CD4-positive, alpha-beta T cell treated with Interleukin-4 for 1 hour (primary cell): ENCODE data around the gene BAHCC1.

Experiments used
- DNase-seq, 2 donors: peaks; one replicate each; pipeline ENCODE4 v3.0.0-alpha.2; 2020 to 2022

Gene BAHCC1

DNA sequence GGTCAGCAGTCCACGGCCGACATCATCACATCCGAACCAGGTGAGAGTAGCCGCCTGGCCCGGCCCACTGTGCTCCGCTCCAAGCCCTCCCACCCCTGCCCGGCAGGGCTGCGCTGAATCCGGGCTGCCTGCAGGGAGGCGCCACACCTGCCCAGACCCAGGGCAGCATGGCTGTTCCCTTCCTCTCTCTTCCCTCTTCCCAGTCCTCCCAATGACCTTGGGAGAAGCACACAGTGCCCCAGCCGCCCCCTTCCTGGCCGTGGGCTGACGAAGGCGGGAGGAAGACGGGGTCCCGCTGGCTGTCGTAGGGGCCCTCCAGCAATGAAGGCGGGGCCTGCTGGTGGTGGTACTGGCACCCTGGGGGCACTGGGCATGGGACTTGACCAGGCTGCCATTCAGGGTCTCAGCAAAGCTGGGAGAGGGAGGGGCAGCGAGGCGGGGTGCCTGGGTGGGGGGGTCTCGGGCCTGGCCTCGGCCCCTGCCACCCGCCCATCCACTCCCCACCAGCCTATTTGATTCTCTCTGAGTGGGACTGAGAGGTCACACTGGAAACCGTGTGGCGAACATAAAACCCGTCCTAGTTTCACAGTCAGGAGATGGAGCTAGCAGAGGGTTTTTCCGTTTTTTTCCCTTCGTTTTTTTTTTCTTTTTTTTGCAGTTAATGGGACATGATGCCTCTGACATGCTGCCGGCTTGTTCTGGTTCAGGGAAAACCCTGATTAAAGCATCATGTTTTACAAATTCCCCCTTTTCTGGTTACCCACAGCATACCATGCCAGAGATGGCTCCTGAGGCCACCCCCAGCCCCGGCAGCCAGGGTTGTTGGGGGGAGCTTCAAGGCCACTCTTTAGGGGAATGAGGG is 50.6 kb downstream of the BAHCC1 start:
- no peak for DNase-seq

DNA sequence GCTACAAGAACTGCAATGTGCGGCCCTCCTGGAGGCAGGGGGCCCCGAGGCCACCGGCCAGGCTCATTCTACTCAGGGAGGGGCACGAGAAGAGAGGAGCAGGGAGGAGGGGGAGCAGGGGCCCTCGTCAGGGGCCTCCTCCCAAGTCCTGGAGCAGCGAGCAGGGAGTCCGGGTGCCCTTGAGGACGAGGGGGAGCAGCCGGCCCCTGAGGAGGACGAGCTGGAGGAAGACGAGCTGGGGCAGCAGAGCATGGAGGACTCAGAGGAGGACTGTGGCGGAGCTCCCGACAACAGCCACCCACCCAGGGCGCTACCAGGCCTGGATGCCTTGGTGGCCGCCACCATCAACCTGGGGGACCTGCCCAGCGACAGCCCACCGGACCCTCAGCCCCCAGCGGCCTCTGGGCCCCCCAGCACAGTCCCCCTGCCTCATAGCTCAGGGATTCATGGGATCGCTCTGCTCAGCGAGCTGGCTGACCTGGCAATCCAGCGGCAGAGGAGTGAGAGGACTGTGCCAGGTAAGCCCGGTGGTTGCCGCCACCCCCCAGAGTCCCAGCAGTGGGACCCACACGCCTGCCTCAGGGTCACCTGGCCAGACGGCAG is 52.2 kb downstream of the BAHCC1 start:
- DNase-seq: no peak

DNA sequence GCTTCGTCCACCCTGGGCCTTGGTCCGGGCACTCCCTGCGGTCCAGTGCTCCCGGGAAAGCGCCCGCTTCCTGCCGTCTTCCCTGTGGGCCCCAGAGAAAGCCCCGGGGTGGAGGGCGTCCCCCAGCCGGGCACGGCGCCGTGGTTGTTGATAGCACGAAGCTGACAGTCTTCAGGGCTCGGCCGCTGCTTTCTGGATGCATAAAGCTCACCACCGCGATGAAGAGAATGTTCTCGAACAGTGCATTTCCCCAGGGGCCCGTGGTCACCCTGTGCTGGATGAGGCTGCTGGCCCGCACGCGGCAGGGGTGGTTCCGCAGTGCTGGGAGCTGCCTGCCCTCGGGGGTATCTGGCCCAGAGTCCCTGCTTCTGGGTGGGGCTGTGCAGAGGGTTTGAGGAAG is 53.2 kb downstream of the BAHCC1 start:
- no peak for DNase-seq

DNA sequence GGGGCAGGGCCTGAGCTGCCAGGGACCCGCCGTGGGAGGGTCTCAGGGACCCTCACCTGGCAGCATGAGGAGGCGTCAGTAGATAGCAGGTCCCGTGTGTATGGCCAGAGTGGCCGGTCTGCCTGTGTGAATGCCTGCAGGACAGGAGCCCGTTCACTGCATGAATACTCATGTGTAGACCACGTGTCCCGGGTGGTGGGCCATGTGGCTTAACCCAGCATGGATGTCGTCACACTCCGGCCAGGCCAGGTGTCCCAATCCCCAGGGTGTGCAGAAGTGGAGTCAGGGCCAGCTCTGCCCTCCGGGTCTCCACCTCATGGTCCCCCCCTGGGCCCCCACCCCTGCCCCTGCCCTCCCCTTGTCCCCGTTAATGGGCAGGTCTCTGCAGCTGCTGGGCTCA is 53.7 kb downstream of the BAHCC1 start:
- no peak for DNase-seq

DNA sequence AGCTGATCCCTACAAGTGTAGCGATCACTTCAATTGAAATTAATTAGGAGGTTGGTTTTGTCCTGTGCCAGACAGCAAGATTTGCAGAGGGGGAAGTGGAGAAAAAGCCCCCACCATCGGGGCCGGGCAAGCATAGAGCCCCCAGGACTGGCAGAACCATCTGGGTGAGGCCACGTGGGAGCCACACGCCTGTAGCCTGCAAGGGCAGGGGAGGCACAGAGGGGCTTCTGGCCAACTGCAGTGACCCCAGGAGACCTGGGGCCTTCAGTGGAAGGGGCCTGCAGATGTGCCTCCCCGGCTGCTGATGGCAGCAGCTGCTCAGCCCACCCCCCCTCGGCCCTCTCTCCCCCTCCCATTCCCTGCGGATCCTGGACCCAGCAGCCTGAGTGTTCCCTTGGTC is 54.1 kb downstream of the BAHCC1 start:
- DNase-seq: no peak

DNA sequence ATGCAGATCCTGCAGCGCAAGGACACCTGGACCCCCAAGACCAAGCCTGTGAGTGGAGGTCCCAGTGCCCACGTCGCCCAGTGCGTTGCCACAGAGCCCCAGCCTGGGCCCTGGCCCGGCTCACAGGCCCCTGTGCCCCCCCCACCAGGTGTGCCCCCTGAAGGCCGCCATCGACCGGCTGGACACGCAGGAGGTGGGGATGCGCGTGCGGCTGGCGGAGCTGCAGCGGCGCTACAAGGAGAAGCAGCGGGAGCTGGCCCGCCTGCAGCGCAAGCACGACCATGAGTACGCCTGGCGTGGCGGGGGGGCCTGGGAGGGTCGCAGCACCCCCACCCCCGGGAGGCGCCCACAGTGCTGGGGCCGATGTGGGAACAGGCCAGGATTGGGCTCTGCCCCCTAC is 56.6 kb downstream of the BAHCC1 start:
- DNase-seq: no peak

DNA sequence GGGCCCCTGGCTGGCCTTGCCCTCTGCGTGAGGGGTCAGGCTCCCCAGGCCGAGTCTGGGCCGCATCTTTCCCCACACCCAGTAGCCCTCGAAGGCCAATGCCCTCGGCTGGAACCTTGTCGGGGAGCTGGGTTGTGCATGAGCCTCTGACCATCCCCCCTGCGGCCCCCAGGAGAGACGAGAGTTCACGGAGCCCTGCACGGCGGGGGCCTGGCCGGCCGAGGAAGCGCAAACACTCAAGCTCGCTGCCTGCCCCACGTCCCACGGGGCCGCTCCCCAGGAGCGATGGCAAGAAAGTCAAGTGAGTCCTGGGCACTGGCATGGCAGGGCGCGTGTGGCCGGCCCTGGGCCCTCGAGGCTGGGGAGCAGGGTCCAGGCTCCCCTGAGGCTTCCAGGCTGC is 57.3 kb downstream of the BAHCC1 start:
- DNase-seq: no peak

DNA sequence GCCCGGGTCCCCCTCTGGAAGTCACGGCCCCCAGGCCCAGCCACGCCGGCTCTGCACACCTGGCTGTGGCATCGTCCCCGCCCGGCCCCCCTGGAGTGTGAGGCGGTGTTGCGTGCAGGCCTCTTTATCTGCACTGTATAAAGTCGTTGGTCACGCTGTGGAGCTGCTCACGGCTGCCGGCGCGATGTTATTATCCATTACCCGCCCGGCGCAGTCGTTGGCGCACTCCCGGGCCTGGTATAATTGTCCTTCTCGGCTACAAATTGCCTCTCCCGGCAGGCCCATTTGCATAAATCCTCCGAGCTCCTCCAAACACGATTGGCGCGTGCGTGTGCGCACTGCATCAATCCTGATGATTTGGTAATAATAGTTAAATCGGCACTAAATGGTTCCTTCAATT is 57.8 kb downstream of the BAHCC1 start:
- no peak for DNase-seq

DNA sequence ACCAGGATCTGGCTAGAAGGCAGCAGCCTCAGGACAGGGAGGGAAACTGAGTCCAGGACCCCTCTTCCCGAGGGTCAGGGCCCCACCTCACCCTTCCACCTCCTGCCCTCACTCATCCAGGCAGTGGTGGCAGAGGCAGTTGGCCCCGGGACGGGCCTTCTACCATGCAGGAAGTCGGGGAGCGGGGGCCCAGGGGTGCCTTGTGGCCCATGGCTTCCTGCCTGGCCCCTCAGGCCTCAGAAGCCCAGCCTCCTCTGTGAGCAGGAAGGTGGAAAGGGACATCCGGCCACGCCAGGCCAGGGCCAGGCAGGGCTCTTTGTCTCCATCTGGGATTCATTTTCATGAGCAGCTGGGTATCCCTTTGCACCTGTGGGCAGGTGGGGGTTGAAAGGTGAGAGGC is 58.5 kb downstream of the BAHCC1 start:
- DNase-seq: no peak

DNA sequence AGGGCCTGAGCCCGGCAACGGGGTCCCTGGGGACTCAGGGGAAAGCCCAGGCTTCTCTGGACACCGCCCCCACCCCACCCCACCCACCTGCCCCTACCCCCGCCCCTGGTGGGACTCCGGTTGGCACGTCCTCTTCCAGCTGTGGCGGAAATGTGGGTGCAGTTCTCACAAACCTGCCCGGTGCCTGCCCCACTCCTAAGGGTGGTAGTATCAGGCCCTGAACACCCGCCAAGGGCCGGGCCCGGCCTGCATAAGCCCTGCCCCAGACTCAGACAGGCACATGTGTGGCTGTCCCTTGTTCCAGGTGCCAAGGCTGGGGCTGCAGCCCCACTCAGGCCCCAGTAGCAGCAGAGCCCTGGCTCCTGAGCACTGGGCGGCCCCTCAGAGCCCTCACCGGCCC is 59.2 kb downstream of the BAHCC1 start:
- no peak for DNase-seq

DNA sequence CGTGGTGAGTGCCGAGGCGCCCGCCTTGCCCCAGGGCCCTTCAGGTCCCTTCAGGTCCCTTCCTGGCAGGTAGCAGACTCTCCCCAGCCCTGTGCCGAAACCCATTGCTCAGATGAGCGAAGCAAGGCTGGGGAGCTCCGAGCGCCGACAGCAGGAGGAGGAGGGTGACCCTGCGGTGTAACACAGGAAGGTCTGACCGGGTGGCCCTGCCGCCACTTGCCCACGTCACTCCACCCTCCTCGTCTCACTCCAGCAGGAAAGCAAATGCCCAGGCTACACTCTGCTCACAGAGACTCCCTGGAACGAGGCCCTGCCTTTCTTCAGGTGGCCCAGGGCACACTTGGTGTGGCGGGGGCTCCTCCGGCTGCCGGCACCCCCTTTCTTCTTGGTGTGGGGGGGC is 60.1 kb downstream of the BAHCC1 start:
- DNase-seq: peak in 1 of 2 donors; percentile 17

DNA sequence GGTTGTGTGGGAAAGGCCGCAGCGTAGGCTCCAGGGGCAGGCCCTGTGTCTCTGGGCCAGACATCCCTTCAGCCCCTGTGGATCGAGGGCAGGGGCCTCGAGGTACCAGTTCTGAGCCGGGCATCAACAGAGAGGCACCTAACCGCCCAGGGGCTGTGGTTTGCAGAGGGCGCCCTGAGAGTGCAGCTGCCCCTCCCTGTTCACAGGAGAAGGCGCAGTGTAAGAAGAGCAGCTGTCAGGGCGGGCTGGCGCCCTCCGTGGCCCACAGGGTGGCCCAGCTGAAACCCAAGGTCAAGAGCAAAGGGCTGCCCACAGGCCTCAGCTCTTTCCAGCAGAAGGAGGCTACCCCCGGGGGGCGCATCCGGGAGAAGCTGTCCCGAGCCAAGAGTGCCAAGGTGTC is 60.8 kb downstream of the BAHCC1 start:
- DNase-seq: no peak

DNA sequence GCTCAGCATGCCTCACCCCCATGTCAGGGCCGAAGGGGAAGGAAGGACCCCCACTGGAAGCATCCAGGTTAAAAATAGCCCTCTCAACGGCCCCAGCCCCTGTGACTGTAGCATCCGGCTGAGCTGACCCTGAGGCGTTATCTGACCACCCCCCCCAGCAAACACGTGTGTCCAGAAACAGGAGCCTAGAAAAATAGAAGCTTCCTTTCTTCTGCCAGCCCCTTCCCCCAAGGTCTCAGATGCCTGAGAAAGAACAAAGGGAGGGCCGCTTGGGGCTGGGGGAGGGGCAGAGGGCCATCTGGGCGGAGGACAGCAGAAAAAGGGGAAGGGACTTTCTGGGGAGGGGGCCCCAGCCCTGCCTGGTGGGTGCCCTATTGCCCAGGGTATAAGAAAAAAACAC is 61.5 kb downstream of the BAHCC1 start:
- no peak for DNase-seq

DNA sequence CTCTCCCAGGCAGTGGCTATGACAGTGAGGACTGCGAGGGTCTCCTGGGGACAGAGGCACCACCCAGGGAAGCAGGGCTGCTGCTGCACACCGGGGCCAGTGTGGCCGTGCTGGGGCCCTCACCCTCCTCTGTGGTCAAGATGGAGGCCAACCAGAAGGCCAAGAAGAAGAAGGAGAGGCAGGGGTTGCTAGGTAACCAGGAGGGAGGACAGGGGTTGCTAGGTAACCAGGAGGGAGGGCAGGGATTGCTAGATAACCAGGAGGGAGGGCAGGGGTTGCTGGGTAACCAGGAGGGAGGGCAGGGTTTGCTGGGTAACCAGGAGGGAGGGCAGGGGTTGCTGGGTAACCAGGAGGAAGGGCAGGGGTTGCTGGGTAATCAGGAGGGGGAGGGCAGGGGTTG is 62.1 kb downstream of the BAHCC1 start:
- no peak for DNase-seq

DNA sequence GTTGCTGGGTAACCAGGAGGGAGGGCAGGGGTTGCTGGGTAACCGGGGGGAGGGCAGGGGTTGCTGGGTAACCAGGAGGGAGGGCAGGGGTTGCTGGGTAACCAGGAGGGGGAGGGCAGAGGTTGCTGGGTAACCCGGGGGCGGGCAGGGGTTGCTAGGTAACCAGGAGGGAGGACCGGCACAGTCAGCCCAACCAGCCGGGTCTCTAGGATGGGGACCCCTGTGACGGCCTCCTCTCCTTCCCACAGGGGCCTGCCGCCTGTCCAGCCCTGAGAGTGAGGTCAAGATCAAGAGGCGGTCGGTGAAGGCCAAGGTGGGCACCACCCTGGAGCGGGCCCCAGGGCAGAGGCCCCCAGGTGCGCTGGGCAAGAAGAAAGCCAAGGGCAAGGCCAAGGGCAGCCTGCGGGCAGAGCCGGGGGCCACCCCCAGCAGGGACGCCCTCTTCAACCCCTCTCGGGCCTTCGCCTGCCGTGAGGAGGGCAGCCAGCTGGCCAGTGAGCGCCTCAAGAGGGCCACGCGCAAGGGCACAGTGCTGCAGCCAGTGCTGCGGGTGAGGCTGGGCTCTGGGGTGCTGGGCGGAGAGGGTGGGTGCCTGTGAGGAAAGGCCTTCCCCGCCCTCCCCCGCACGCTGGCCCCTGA is 62.8 kb downstream of the BAHCC1 start:
- peak in 1 of 2 donors; percentile 2 for DNase-seq

DNA sequence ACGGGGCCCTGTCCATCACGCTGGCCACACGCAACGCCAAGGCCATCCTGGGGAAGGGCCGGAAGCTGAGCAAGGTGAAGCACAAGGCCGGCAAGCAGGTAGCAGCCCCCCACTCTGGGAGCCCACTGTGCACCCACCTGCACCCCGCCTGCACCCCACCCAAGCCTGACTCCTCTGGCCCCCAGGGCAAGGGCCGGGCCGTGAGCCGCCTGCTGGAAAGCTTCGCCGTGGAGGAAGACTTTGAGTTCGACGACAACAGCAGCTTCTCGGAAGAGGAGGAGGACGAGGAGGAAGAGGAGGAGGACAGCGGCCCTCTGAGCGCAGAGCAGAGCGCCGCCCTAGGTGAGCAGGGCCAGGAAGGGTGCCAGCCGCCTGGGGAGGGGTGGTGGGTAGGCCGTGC is 63.4 kb downstream of the BAHCC1 start:
- DNase-seq: no peak

DNA sequence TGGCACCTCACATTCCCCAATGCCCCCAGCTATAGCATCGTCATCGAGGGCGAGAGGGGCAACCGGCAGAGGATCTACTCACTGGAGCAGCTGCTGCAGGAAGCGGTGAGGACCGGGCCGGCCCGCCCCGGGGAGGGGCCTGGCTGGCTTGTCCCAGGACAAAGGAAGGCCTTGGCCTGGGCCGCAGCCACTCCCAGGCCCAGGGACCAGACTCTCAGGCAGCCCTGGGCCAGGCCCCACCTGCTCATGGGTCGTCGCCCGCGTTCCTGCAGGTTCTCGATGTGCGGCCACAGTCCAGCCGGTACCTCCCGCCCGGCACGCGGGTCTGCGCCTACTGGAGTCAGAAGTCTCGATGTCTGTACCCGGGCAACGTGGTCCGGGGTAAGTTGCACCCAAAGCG is 64.0 kb downstream of the BAHCC1 start:
- no peak for DNase-seq

DNA sequence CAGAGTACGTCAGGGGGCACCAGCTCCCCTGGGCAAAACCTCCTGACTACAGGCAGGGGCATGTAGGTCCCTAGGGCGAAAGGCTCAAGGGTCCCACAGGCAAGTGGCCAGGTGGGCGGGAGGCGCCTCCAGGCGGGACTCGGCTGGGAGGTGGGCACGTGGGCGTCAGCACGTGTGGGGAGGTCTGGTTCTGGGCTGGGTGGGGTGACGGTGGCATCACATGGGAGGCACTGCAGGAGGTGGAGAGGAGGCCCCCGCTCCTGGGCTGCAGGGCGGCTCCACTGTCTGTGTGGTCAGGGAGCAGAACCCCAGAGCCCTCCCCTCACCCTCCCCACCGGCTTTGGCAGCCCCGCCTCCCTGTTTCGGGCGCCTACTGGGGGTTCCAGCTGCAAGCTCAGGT is 64.6 kb downstream of the BAHCC1 start:
- no peak for DNase-seq

DNA sequence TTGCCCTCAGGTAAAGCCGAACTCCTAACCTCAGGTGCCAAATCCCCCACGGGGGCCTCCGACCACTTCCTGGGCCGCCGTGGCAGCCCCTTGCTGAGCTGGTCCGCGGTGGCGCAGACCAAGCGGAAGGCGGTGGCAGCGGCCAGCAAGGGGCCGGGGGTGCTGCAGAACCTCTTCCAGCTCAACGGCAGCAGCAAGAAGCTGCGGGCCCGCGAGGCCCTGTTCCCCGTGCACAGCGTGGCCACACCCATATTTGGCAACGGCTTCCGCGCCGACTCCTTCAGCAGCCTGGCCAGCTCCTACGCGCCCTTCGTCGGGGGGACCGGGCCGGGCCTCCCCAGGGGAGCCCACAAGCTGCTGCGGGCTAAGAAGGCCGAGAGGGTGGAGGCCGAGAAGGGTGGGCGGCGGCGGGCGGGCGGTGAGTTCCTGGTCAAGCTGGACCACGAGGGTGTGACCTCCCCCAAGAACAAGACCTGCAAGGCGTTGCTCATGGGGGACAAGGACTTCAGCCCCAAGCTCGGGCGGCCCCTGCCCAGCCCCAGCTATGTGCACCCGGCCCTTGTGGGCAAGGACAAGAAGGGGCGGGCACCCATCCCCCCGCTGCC is 65.7 kb downstream of the BAHCC1 start:
- peak in 1 of 2 donors; percentile 48 for DNase-seq

DNA sequence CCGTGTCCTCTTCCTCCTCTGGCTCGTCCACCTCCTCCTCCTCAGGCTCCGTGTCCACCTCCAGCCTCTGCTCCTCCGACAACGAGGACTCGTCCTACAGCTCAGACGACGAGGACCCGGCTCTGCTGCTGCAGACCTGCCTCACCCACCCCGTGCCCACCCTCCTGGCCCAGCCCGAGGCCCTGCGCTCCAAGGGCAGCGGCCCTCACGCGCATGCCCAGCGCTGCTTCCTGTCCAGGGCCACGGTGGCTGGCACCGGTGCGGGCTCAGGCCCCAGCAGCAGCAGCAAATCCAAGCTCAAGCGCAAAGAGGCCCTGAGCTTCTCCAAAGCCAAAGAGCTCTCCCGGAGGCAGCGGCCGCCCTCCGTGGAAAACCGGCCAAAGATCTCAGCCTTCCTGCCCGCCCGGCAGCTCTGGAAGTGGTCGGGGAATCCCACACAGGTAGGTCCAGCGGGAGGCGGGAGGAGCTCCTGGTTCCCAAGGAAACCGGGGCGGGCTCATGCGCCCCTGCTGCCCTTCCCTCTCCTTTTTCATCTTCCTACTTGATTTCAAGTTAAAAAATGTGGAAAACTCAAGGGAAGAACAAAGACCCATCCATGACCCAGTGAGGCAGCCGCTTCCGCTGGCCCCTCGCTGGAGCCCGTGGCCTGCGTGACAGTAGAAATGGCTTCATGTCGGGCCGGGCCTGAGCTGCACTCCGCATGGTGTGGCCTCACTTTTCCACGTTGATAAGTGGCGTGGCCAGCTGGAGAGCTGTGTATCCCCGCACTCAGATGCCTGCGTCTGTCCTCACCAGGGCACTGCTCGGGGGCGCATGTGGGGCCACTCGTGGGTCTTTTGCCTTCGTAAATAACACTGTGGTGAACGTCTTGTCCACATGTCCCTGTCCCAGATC is 66.6 kb downstream of the BAHCC1 start:
- no peak for DNase-seq

DNA sequence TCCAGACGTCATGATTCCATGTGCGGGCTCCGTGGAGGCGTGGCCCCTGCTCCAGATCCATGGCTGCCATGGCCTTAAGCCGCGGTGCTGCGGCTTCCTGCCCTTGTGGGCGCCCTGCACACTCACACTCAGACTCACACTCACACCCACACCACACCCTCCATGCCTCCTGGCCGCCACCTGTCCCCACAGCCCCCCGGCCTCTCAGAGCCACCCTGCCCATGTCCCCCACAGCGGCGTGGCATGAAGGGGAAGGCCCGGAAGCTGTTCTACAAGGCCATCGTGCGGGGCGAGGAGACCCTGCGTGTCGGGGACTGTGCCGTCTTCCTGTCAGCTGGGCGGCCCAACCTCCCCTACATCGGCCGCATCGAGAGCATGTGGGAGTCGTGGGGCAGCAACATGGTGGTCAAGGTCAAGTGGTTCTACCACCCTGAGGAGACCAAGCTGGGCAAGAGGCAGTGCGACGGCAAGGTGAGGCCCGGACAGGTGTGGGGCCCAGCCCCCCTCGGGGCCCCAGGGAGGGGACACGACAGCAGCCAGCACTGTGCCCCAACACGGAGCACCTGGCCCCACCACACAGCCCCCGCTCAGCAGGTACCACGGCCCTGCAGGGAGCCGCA is 67.4 kb downstream of the BAHCC1 start:
- DNase-seq: no peak

DNA sequence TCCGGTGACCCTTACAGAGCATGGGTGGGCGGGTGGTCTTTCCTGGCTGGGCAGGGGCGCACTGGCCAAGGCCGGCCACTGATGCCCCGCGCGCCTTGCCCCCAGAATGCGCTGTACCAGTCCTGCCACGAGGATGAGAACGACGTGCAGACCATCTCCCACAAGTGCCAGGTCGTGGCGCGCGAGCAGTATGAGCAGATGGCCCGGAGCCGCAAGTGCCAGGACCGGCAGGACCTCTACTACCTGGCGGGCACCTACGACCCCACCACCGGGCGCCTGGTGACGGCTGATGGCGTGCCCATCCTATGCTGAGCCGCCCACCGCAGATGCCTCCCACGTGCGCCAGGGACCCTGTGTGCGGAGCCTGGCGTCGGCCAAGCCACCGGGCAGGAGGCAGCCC is 68.2 kb downstream of the BAHCC1 start:
- DNase-seq: no peak
